ENCODE results near the gene CA5A. TPM values are rescaled to one million over a fixed set of nuclear protein-coding genes. Genes with fewer than 3 reads are reported as not detected.
A peak's percentile ranks its signal among the peaks of the same experiment; 100 is the strongest.

Gene CA5A
- total and polyA plus RNA-seq, 2 of the 13 experiments (the other 11 are each of a cell fraction or from before 2014, with no cell fraction given), result 66.8 to 106 TPM

- TF ChIP-seq ZNF704 (CRISPR knock-in tag; IDR thresholded peaks at IDR 0.05; ENCODE audit: borderline replicate concordance) (no peak; the same call in 1 of the 2 replicates), STAT6 (CRISPR knock-in tag; IDR thresholded peaks at IDR 0.05; ENCODE audit: borderline replicate concordance) (no peak), BCL3 (CRISPR knock-in tag; IDR thresholded peaks at IDR 0.05) (peak; percentile 20; the same call in 1 of the 2 replicates), NFKBIZ (CRISPR knock-in tag; IDR thresholded peaks at IDR 0.05) (peak; percentile 44; the same call in 1 of the 2 replicates), YEATS2 (CRISPR knock-in tag; IDR thresholded peaks at IDR 0.05; ENCODE audit: borderline replicate concordance) (peak; percentile 32; the same call in 1 of the 2 replicates), ZNF781 (CRISPR knock-in tag; IDR thresholded peaks at IDR 0.05; ENCODE audit: borderline replicate concordance, not compliant biosample characterization) (peak; percentile 85), BCL6 (CRISPR knock-in tag; IDR thresholded peaks at IDR 0.05) (peak; percentile 86), RCOR2 (CRISPR knock-in tag; IDR thresholded peaks at IDR 0.05) (no peak), PATZ1 (CRISPR knock-in tag; IDR thresholded peaks at IDR 0.05) (peak; percentile 98), ARID3A (IDR thresholded peaks at IDR 0.05; ENCODE audit: low read depth, low read length) (peak; percentile 11; the same call in 1 of the 2 replicates), THRA (CRISPR knock-in tag; IDR thresholded peaks at IDR 0.05; ENCODE audit: borderline replicate concordance) (peak; percentile 91; the same call in 1 of the 2 replicates), PAWR (CRISPR knock-in tag; IDR thresholded peaks at IDR 0.05; ENCODE audit: borderline replicate concordance) (0 out of 2 replicates have a peak, but pooled peaks have one; percentile 36), ZNF503 (CRISPR knock-in tag; IDR thresholded peaks at IDR 0.05) (peak; percentile 49; the same call in 1 of the 2 replicates)
These were observed 82.8 kb downstream of the CA5A start (continued) for GRCh38 chr16:87853411-87854052.
